ENCODE results near the gene CDHR4.
"Not testable (repeated sequence)": the region's sequence is repeated elsewhere in the genome, so short reads cannot be mapped to it uniquely, and the experiment has no call there.

CDHR4 gene

GRCh38 chr3:49802719-49803464 is 3.2 kb upstream of the CDHR4 start, which contains the start of gene INKA1:
Gene INKA1, plus strand, starts transcription at chr3:49803261. Its CDS starts 132 bp downstream, at chr3:49803393.
- peak; percentile 83 to 85 for DNase-seq

GRCh38 chr3:49801160-49801559 is 1.5 kb upstream of the CDHR4 start:
- no peak for DNase-seq

- no peak for DNase-seq
Observed at GRCh38 chr3:49799105-49799504, 568 bp downstream of the CDHR4 start.

- no peak for DNase-seq
Observed at GRCh38 chr3:49794926-49795905, 4.5 kb downstream of the CDHR4 start.

GRCh38 chr3:49794431-49794830 is 5.2 kb downstream of the CDHR4 start:
- DNase-seq: no peak

- no peak for DNase-seq
Observed at GRCh38 chr3:49793486-49794085, 6.1 kb downstream of the CDHR4 start.

GRCh38 chr3:49792371-49793150 is 7.1 kb downstream of the CDHR4 start:
- no peak for DNase-seq

GRCh38 chr3:49791571-49791970 is 8.1 kb downstream of the CDHR4 start:
- DNase-seq: no peak

GRCh38 chr3:49790626-49791411 is 8.9 kb downstream of the CDHR4 start:
- no peak for DNase-seq

GRCh38 chr3:49788056-49788455 is 11.6 kb downstream of the CDHR4 start:
- DNase-seq: no peak

- DNase-seq: no peak
Observed at GRCh38 chr3:49787536-49787935, 12.1 kb downstream of the CDHR4 start.

GRCh38 chr3:49787182-49787464 is 12.6 kb downstream of the CDHR4 start:
- no peak for DNase-seq

GRCh38 chr3:49786357-49787181 is 13.1 kb downstream of the CDHR4 start, which contains the start of gene IP6K1:
Gene IP6K1, minus strand, starts transcription at chr3:49786542. Its CDS starts 38,502 bp downstream, at chr3:49748040.
- DNase-seq: peak; percentile 99 to 100

- peak in 1 of 2 experiments; percentile 14 for DNase-seq
Observed at GRCh38 chr3:49785565-49786356, 13.9 kb downstream of the CDHR4 start.

- not testable (repeated sequence) for DNase-seq
Observed at GRCh38 chr3:49782277-49782676, 17.4 kb downstream of the CDHR4 start.

- no peak for DNase-seq
Observed at GRCh38 chr3:49781415-49782199, 18.1 kb downstream of the CDHR4 start.

- DNase-seq: not testable (repeated sequence)
Observed at GRCh38 chr3:49780975-49781365, 18.7 kb downstream of the CDHR4 start.

GRCh38 chr3:49780080-49780974 is 19.3 kb downstream of the CDHR4 start:
- DNase-seq: no peak

Data from activated CD4-positive, alpha-beta T cell treated with anti-CD3 and anti-CD28 coated beads, Interleukin-2, amount 50 U/mL, for 4 hours (primary cell).